Caco-2 (cell line): Measurements from ENCODE around the gene ZNF546. TPM values are rescaled to one million over a fixed set of nuclear protein-coding genes. Genes with fewer than 3 reads are reported as not detected.

Experiments used
- BruUV-seq: library from RNA; stranded (reverse); fragments of 400-500 nt; replicated peaks from 2 replicates; lab custom pipeline; 2021; lab: Mats Ljungman, UMichigan
- CTCF ChIA-PET: fragments of 300-600 bp; sonication (Branson Sonifier 250); formaldehyde crosslinking; loops from one replicate; lab custom pipeline; 2022; ENCODE audit warnings: antibody characterized with exemption; lab: Charles Lee
- POLR2A ChIA-PET: fragments of 300-600 bp; sonication (Branson Sonifier 250); formaldehyde crosslinking; loops from one replicate; lab custom pipeline; 2022; ENCODE audit warnings: antibody characterized with exemption; lab: Charles Lee
- DNase-seq, 2 experiments: peaks; one replicate each; pipeline versions ENCODE4 v3.0.0 to v3.0.0-alpha.2; 2020 to 2022
- H3K27me3 ChIP-seq: replicated peaks from 2 replicates; pipeline ENCODE4 v1.6.0; 2011; ENCODE audit warnings: low read length; ENCODE audit not compliant: control insufficient read depth, insufficient read depth
- H3K36me3 ChIP-seq: 2 replicates; pipeline ENCODE4 v1.5.1; 2011; ENCODE audit warnings: low read length; ENCODE audit not compliant: control insufficient read depth, insufficient read depth
- H3K4me1 ChIP-seq: fragments of 250-450 bp; sonication (Bioruptor Pico); 2 replicates; pipeline ENCODE4 v1.5.1; 2020; ENCODE audit warnings: mild to moderate bottlenecking
- H3K4me3 ChIP-seq: 2 replicates; pipeline ENCODE4 v1.5.1; 2011; ENCODE audit warnings: low read depth, mild to moderate bottlenecking, control low read depth, low read length
- H3K9me3 ChIP-seq: fragments of 250-450 bp; sonication (Bioruptor Pico); 2 replicates; pipeline ENCODE4 v1.5.1; 2020; ENCODE audit warnings: mild to moderate bottlenecking, moderate library complexity
- H3K27ac Mint-ChIP-seq: one replicate; pipeline ENCODE4 v1.8.0; 2022; ENCODE audit warnings: mixed read lengths; ENCODE audit not compliant: unreplicated experiment
- H3K27me3 Mint-ChIP-seq: one replicate; pipeline ENCODE4 v1.8.0; 2022; ENCODE audit warnings: mixed read lengths; ENCODE audit not compliant: insufficient read depth, unreplicated experiment
- H3K36me3 Mint-ChIP-seq: one replicate; pipeline ENCODE4 v1.8.0; 2022; ENCODE audit warnings: mild to moderate bottlenecking, mixed read lengths; ENCODE audit not compliant: insufficient read depth, unreplicated experiment
- H3K4me1 Mint-ChIP-seq: one replicate; pipeline ENCODE4 v1.8.0; 2022; ENCODE audit warnings: low read depth, mixed read lengths; ENCODE audit not compliant: unreplicated experiment
- H3K4me3 Mint-ChIP-seq: one replicate; pipeline ENCODE4 v1.8.0; 2022; ENCODE audit warnings: mild to moderate bottlenecking, moderate library complexity, mixed read lengths; ENCODE audit not compliant: unreplicated experiment
- H3K9me3 Mint-ChIP-seq: one replicate; pipeline ENCODE4 v1.8.0; 2022; ENCODE audit warnings: mixed read lengths; ENCODE audit not compliant: unreplicated experiment
- CTCF ChIP-seq, 2 experiments: fragments of 200-600 bp in 1 of 2; IDR thresholded peaks; 1 replicate in 1 of 2; 2 replicates in 1 of 2; pipeline versions ENCODE4 v1.5.1 to v1.8.0; 2011 to 2022; ENCODE audit warnings: antibody characterized with exemption in 1 of 2, control low read depth in 1 of 2, inconsistent platforms in 1 of 2, low read depth in 1 of 2, low read length in 1 of 2, mild to moderate bottlenecking in 1 of 2, moderate library complexity in 1 of 2; ENCODE audit not compliant: insufficient read depth in 1 of 2, severe bottlenecking in 1 of 2, unreplicated experiment in 1 of 2
- intact Hi-C: fragments of 100-400 bp; cut with micrococcal nuclease; formaldehyde crosslinking; loops from one replicate; pipeline ENCODE4 v1.10.0; 2022; ENCODE audit not compliant: unreplicated experiment
- total RNA-seq: library from RNA; stranded (reverse); gene quantifications from 2 replicates; pipeline ENCODE4 v1.2.3, GENCODE V29; 2022

Gene ZNF546
- total RNA-seq, 1 experiment from 2014 or later = 0.98 TPM

- no peak for DNase-seq
- Mint-ChIP-seq H3K4me3 (peak overlapping the region; percentile 96), H3K36me3 (peaks cover 33% of the 10 kb centered on the region), H3K4me1 (peaks cover 25% of the 10 kb centered on the region), H3K27me3 (no peaks in the 10 kb centered on the region), H3K27ac (peak overlapping the region; percentile 96), H3K9me3 (no peaks in the 10 kb centered on the region)
- Histone ChIP-seq H3K36me3 (no peaks in the 10 kb centered on the region), H3K9me3 (no peaks in the 10 kb centered on the region), H3K4me3 (no peak overlapping the region), H3K27me3 (no peaks in the 10 kb centered on the region), H3K4me1 (peaks cover 6% of the 10 kb centered on the region; the same call in 1 of the 2 replicates)
- TF ChIP-seq CTCF (IDR thresholded peaks at IDR 0.05; ENCODE audit: insufficient read depth in 1 of 2, low read depth in 1 of 2, low read length in 1 of 2, severe bottlenecking in 1 of 2, unreplicated experiment in 1 of 2) = no peak
- intact Hi-C loops = no loop called here
- ChIA-PET CTCF (no interaction called here), POLR2A (no interaction called here)
- BruUV-seq = no TSS peak
Observed at GRCh38 chr19:39968789-39969188, 28.1 kb upstream of the ZNF546 start.

- Mint-ChIP-seq H3K4me1 (peaks cover 25% of the 10 kb centered on the region), H3K4me3 (peak overlapping the region; percentile 96), H3K27ac (peak overlapping the region; percentile 96), H3K36me3 (peaks cover 38% of the 10 kb centered on the region), H3K9me3 (no peaks in the 10 kb centered on the region), H3K27me3 (no peaks in the 10 kb centered on the region)
- peaks cover 6% of the 10 kb centered on the region; the same call in 1 of the 2 replicates for H3K4me1 ChIP-seq
- peaks cover 2% of the 10 kb centered on the region for H3K36me3 ChIP-seq
- no TSS peak for BruUV-seq
- no peaks in the 10 kb centered on the region for H3K27me3 ChIP-seq
- ChIA-PET POLR2A (no interaction called here), CTCF (interaction anchor here (0.9 to 2.2 kb wide), 2 partner anchors 45 to 71 kb away, joined by 3 to 73 read pairs; no protein-coding TSS in a partner anchor)
- intact Hi-C loops = no loop called here
- no peak for DNase-seq
- no peak for TF ChIP-seq CTCF (IDR thresholded peaks at IDR 0.05; ENCODE audit: insufficient read depth in 1 of 2, low read depth in 1 of 2, low read length in 1 of 2, severe bottlenecking in 1 of 2, unreplicated experiment in 1 of 2)
- H3K9me3 ChIP-seq = no peaks in the 10 kb centered on the region
- H3K4me3 ChIP-seq = no peak overlapping the region
Observed at GRCh38 chr19:39969266-39969665, 27.6 kb upstream of the ZNF546 start.

- no peaks in the 10 kb centered on the region for H3K9me3 Mint-ChIP-seq
- H3K27me3 Mint-ChIP-seq = no peaks in the 10 kb centered on the region
- H3K36me3 Mint-ChIP-seq = peaks cover 44% of the 10 kb centered on the region
- DNase-seq = no peak
- ChIA-PET POLR2A (interaction anchor here (0.5 to 1.8 kb wide), 5 partner anchors 9 to 472 kb away, joined by 3 to 21 read pairs (median 4); partner anchors contain the start of genes FBL and ZNF780A), CTCF (interaction anchor here (0.5 to 2.2 kb wide), 22 partner anchors 9 to 1063 kb away, joined by 3 to 73 read pairs (median 6); partner anchors contain the start of genes DYRK1B, FBL, ZNF546 and ZNF780A)
- H3K4me3 ChIP-seq = peak overlapping the region; percentile 65
- no peaks in the 10 kb centered on the region for H3K27me3 ChIP-seq
- intact Hi-C loops = loop anchor here (2.0 to 5.0 kb wide), 2 partner anchors 27 to 73 kb away; partner anchors contain the start of gene ZNF546
- peak overlapping the region; percentile 96 for H3K4me3 Mint-ChIP-seq
- peaks cover 2% of the 10 kb centered on the region for H3K36me3 ChIP-seq
- H3K27ac Mint-ChIP-seq = peak overlapping the region; percentile 96
- peaks cover 6% of the 10 kb centered on the region; the same call in 1 of the 2 replicates for H3K4me1 ChIP-seq
- H3K4me1 Mint-ChIP-seq = peaks cover 25% of the 10 kb centered on the region
- BruUV-seq = no TSS peak
- no peaks in the 10 kb centered on the region for H3K9me3 ChIP-seq
- TF ChIP-seq CTCF (IDR thresholded peaks at IDR 0.05; ENCODE audit: insufficient read depth in 1 of 2, low read depth in 1 of 2, low read length in 1 of 2, severe bottlenecking in 1 of 2, unreplicated experiment in 1 of 2) = no peak
Observed at GRCh38 chr19:39969681-39970424, 27.0 kb upstream of the ZNF546 start.
